H1 (cell line): ENCODE measurements around the gene MXRA7. TPM values are rescaled to one million over a fixed set of nuclear protein-coding genes. Genes with fewer than 3 reads are reported as not detected.
A peak's percentile ranks its signal among the peaks of the same experiment; 100 is the strongest.

Experiments used
- CTCF ChIA-PET: fragments of 300-600 bp; sonication (Branson Sonifier 250); formaldehyde crosslinking; loops from one replicate; lab custom pipeline; 2021; ENCODE audit not compliant: partially characterized antibody; lab: Charles Lee
- POLR2A ChIA-PET: fragments of 300-600 bp; sonication (Branson Sonifier 250); formaldehyde crosslinking; loops from one replicate; lab custom pipeline; 2021; ENCODE audit warnings: inconsistent platforms; ENCODE audit not compliant: partially characterized antibody; lab: Charles Lee
- DNase-seq, 2 experiments: peaks; one replicate each; pipeline versions ENCODE4 v3.0.0 to v3.0.0-alpha.2; 2010 to 2022; ENCODE audit warnings: low spot score in 2 of 2, low read depth in 1 of 2, mixed read lengths in 1 of 2
- FAIRE-seq: peaks from 2 replicates; lab custom pipeline; 2011; peaks lifted over from hg19 to GRCh38; lab: Jason Lieb, UNC
- H2AFZ ChIP-seq: 2 replicates; pipeline ENCODE4 v1.8.1; 2012; ENCODE audit warnings: low read length, inconsistent platforms
- H2AK5ac ChIP-seq: 2 replicates; pipeline ENCODE4 v1.6.1; 2013; ENCODE audit warnings: low read depth, low read length
- H2BK120ac ChIP-seq: replicated peaks from 2 replicates; pipeline ENCODE3; 2013; ENCODE audit warnings: low read depth, low read length, inconsistent platforms
- H2BK12ac ChIP-seq: 2 replicates; pipeline ENCODE4 v1.6.1; 2013; ENCODE audit warnings: low read depth, low read length
- H2BK15ac ChIP-seq: 2 replicates; pipeline ENCODE4 v1.6.1; 2013; ENCODE audit warnings: low read length
- H2BK20ac ChIP-seq: 2 replicates; pipeline ENCODE4 v1.6.1; 2013; ENCODE audit warnings: low read length
- H2BK5ac ChIP-seq: 2 replicates; pipeline ENCODE4 v1.6.1; 2013; ENCODE audit warnings: low read depth, low read length
- H3K14ac ChIP-seq: 2 replicates; pipeline ENCODE4 v1.6.1; 2013; ENCODE audit warnings: inconsistent platforms; ENCODE audit not compliant: insufficient read length
- H3K18ac ChIP-seq: 2 replicates; pipeline ENCODE4 v1.6.1; 2013; ENCODE audit warnings: low read length; ENCODE audit errors: extremely low read depth
- H3K23ac ChIP-seq: 2 replicates; pipeline ENCODE4 v1.6.1; 2013; ENCODE audit warnings: inconsistent platforms; ENCODE audit not compliant: insufficient read length
- H3K23me2 ChIP-seq: 2 replicates; pipeline ENCODE4 v1.6.1; 2013; ENCODE audit warnings: low read depth, low read length
- H3K27ac ChIP-seq: 2 replicates; pipeline ENCODE4 v1.6.1; 2011; ENCODE audit warnings: low read depth, low read length, inconsistent platforms
- H3K27me3 ChIP-seq, 4 experiments: replicated peaks in 1 of 4; 1 replicate in 1 of 4; 2 replicates in 3 of 4; pipeline versions ENCODE4 v1.6.1 to v1.8.1; 2011 to 2013; ENCODE audit warnings: low read length in 3 of 4, mild to moderate bottlenecking in 3 of 4, inconsistent platforms in 2 of 4, mixed read lengths in 2 of 4, moderate library complexity in 1 of 4; ENCODE audit not compliant: control insufficient read depth in 3 of 4, insufficient read depth in 3 of 4; ENCODE audit errors: extremely low read depth in 1 of 4
- H3K36me3 ChIP-seq, 4 experiments: 2 replicates each; pipeline versions ENCODE4 v1.6.1 to v1.8.1; 2011 to 2013; ENCODE audit warnings: mild to moderate bottlenecking in 4 of 4, low read length in 3 of 4, moderate library complexity in 2 of 4, control low read depth in 1 of 4, inconsistent platforms in 1 of 4; ENCODE audit not compliant: insufficient read depth in 4 of 4, control insufficient read depth in 2 of 4
- H3K4ac ChIP-seq: replicated peaks from 2 replicates; pipeline ENCODE3; 2013; ENCODE audit warnings: low read length, low read depth, mixed read lengths, inconsistent platforms; ENCODE audit not compliant: insufficient read length
- H3K4me1 ChIP-seq, 4 experiments: replicated peaks in 1 of 4; 1 replicate in 1 of 4; 2 replicates in 3 of 4; pipeline versions ENCODE4 v1.6.1 to v1.8.1; 2011 to 2013; ENCODE audit warnings: low read length in 3 of 4, inconsistent platforms in 2 of 4, mixed read lengths in 1 of 4; ENCODE audit not compliant: insufficient read depth in 4 of 4, control insufficient read depth in 3 of 4
- H3K4me2 ChIP-seq, 2 experiments: 2 replicates each; pipeline versions ENCODE4 v1.6.1 to v1.8.1; 2011 to 2013; ENCODE audit warnings: low read depth in 2 of 2, low read length in 2 of 2, control low read depth in 1 of 2, inconsistent platforms in 1 of 2, mild to moderate bottlenecking in 1 of 2; ENCODE audit not compliant: insufficient read depth in 1 of 2
- H3K4me3 ChIP-seq, 4 experiments: fragments of 200-600, 300-600 bp in 1 of 4; sonication (generic), shearing (Covaris generic), sonication (Bioruptor Twin) in 1 of 4; 2 replicates each; pipeline versions ENCODE4 v1.5.1 to v1.8.1; 2011 to 2016; ENCODE audit warnings: low read length in 4 of 4, low read depth in 3 of 4, control low read depth in 2 of 4, inconsistent platforms in 2 of 4, mild to moderate bottlenecking in 2 of 4, mixed read lengths in 1 of 4, moderate library complexity in 1 of 4; ENCODE audit not compliant: insufficient read depth in 2 of 4; ENCODE audit errors: extremely low read depth in 1 of 4
- H3K56ac ChIP-seq: replicated peaks from 2 replicates; pipeline ENCODE3; 2013; ENCODE audit warnings: low read depth, mild to moderate bottlenecking, mixed read lengths, low read length, inconsistent platforms; ENCODE audit not compliant: insufficient read length
- H3K79me1 ChIP-seq: 2 replicates; pipeline ENCODE4 v1.6.1; 2013; ENCODE audit warnings: low read depth, low read length, control low read depth
- H3K79me2 ChIP-seq, 2 experiments: 2 replicates each; pipeline versions ENCODE4 v1.6.1 to v1.8.1; 2012 to 2013; ENCODE audit warnings: low read length in 2 of 2, mild to moderate bottlenecking in 2 of 2, inconsistent platforms in 1 of 2; ENCODE audit not compliant: insufficient read depth in 2 of 2, control insufficient read depth in 1 of 2
- H3K9ac ChIP-seq, 4 experiments: replicated peaks in 1 of 4; 1 replicate in 1 of 4; 2 replicates in 3 of 4; pipeline versions ENCODE4 v1.6.1 to v1.8.1; 2011 to 2013; ENCODE audit warnings: low read depth in 3 of 4, low read length in 3 of 4, control low read depth in 2 of 4, mild to moderate bottlenecking in 2 of 4, moderate library complexity in 2 of 4, inconsistent platforms in 1 of 4; ENCODE audit errors: extremely low read depth in 1 of 4
- H3K9me3 ChIP-seq, 2 experiments: 2 replicates each; pipeline versions ENCODE4 v1.6.1 to v1.8.1; 2012 to 2013; ENCODE audit warnings: mild to moderate bottlenecking in 2 of 2, moderate library complexity in 2 of 2, control low read depth in 1 of 2, inconsistent platforms in 1 of 2, low read depth in 1 of 2, low read length in 1 of 2, mixed read lengths in 1 of 2; ENCODE audit not compliant: insufficient read depth in 2 of 2
- H4K20me1 ChIP-seq, 2 experiments: replicated peaks in 1 of 2; 2 replicates each; pipeline versions ENCODE3 to v1.8.1; 2011 to 2013; ENCODE audit warnings: inconsistent platforms in 2 of 2, low read length in 2 of 2, mild to moderate bottlenecking in 1 of 2; ENCODE audit not compliant: insufficient read depth in 2 of 2, control insufficient read depth in 1 of 2
- H4K5ac ChIP-seq: 2 replicates; pipeline ENCODE4 v1.6.1; 2013; ENCODE audit warnings: low read length, low read depth, mixed read lengths, inconsistent platforms; ENCODE audit not compliant: insufficient read length
- H4K8ac ChIP-seq: 2 replicates; pipeline ENCODE4 v1.8.0; 2013; ENCODE audit warnings: mild to moderate bottlenecking, moderate library complexity, low read length, inconsistent platforms; ENCODE audit not compliant: insufficient read depth; ENCODE audit errors: extremely low read depth
- H4K91ac ChIP-seq: replicated peaks from 2 replicates; pipeline ENCODE3; 2013; ENCODE audit warnings: low read length, mixed read lengths, inconsistent platforms; ENCODE audit not compliant: insufficient read length
- CHD2 ChIP-seq: IDR thresholded peaks from 2 replicates; pipeline ENCODE4 v1.6.1; 2012; ENCODE audit warnings: low read length, improper control_type of control experiment
- CREB1 ChIP-seq: IDR thresholded peaks from 2 replicates; pipeline ENCODE4 v1.6.1; 2012; ENCODE audit warnings: inconsistent platforms
- HDAC6 ChIP-seq: IDR thresholded peaks from one replicate; pipeline ENCODE4 v1.7.1; 2012; ENCODE audit warnings: low read depth, mild to moderate bottlenecking, inconsistent platforms, low read length, moderate library complexity
- SAP30 ChIP-seq: fragments of 300-600 bp; sonication (generic); IDR thresholded peaks from 2 replicates; pipeline ENCODE4 v1.7.1; 2012; ENCODE audit warnings: low read length, moderate library complexity, mild to moderate bottlenecking, inconsistent platforms; ENCODE audit not compliant: insufficient read depth, insufficient replicate concordance
- SP1 ChIP-seq: IDR thresholded peaks from 2 replicates; pipeline ENCODE4 v1.6.1; 2011; ENCODE audit warnings: low read depth, low read length
- TEAD4 ChIP-seq: IDR thresholded peaks from 2 replicates; pipeline ENCODE4 v1.6.1; 2012; ENCODE audit warnings: low read depth, low read length, inconsistent platforms, mixed read lengths
- WGBS, 2 experiments: shearing (Covaris generic) in 1 of 2; methylation state at CpG; one replicate each; pipeline versions ENCODE4 v1.1.6 to v1.1.7; 2013 to 2015; ENCODE audit warnings: low lambda C conversion rate in 2 of 2, mixed read lengths in 2 of 2, inconsistent platforms in 1 of 2, low coverage in 1 of 2, missing lambda C conversion rate in 1 of 2; ENCODE audit not compliant: insufficient replicate concordance in 2 of 2, insufficient coverage in 1 of 2, insufficient read length in 1 of 2; ENCODE audit errors: extremely low coverage in 1 of 2, missing lambda C conversion rate in 1 of 2; 5-methylcytosine and 5-hydroxymethylcytosine counted together
- polyA plus RNA-seq, 7 experiments: library from polyadenylated mRNA; depleted of rRNA in 3 of 7; stranded (reverse) in 5 of 7; unstranded in 2 of 7; fragments of >200 nt in 5 of 7; fragments of 200-250 nt in 2 of 7; gene quantifications; 1 replicate in 5 of 7; 2 replicates in 1 of 7; 4 replicates in 1 of 7; pipeline versions ENCODE4 v1.2.1 to v1.2.3, GENCODE V29; 2011 to 2013; ENCODE audit warnings: missing spikeins in 2 of 7, mixed read lengths in 2 of 7
- total RNA-seq: library from RNA; stranded (reverse); fragmentation: NEBNext Ultra II Directional; extraction: Animal tissue kit (Norgen Biotek cat#: 25700); gene quantifications from 2 replicates; pipeline ENCODE4 v1.2.1, GENCODE V29; 2021

Gene MXRA7
- total and polyA plus RNA-seq, 2 of the 8 experiments (the other 6 are each of a cell fraction or from before 2014, with no cell fraction given), result 17.8 to 26.6 TPM

- no peaks in the 10 kb centered on the region for H3K36me3 ChIP-seq
- H3K79me2 ChIP-seq, result no peaks in the 10 kb centered on the region
- no peak overlapping the region for H3K27ac ChIP-seq
- peaks cover 0 to 24% (median 12%) of the 10 kb centered on the region in 4 experiments; a peak in 6 of 7 replicates for H3K4me1 ChIP-seq
- no peak overlapping the region for H3K56ac ChIP-seq
- no peak overlapping the region for H3K4me3 ChIP-seq
- H2BK5ac ChIP-seq, result no peak overlapping the region
- no peak overlapping the region for H2AK5ac ChIP-seq
- H3K79me1 ChIP-seq, result no peaks in the 10 kb centered on the region
- H3K27me3 ChIP-seq, result no peaks in the 10 kb centered on the region
- no peak overlapping the region for H3K23ac ChIP-seq
- H2AFZ ChIP-seq, result no peak overlapping the region
- ChIA-PET CTCF (interaction anchor here (0.7 to 13.1 kb wide), 5 partner anchors 21 to 174 kb away, joined by 3 to 155 read pairs (median 4); partner anchors contain the start of gene MXRA7), POLR2A (interaction anchor here (0.6 to 1.3 kb wide), 4 partner anchors 11 to 20 kb away, joined by 3 to 4 read pairs (median 3); no protein-coding TSS in a partner anchor)
- H2BK15ac ChIP-seq, result no peak overlapping the region
- H3K23me2 ChIP-seq, result no peaks in the 10 kb centered on the region
- H4K20me1 ChIP-seq, result peaks cover 0 to 2% of the 10 kb centered on the region in 2 experiments
- H3K14ac ChIP-seq, result no peak overlapping the region
- H2BK20ac ChIP-seq, result no peak overlapping the region
- H4K91ac ChIP-seq, result no peak overlapping the region
- no peak overlapping the region for H3K4me2 ChIP-seq
- 85% methylated on average over 12 of the region's 15 CpGs; no CpG with 5 or more reads in 1 of the 2 experiments for WGBS, 2 experiments
- no peak overlapping the region for H3K4ac ChIP-seq
- no peaks in the 10 kb centered on the region for H3K9me3 ChIP-seq
- DNase-seq, result no peak
- no peak overlapping the region for H2BK120ac ChIP-seq
- H2BK12ac ChIP-seq, result no peak overlapping the region
- H3K18ac ChIP-seq, result no peak overlapping the region
- peak overlapping the region; percentile 36 for H4K8ac ChIP-seq
- no peak for FAIRE-seq
- H3K9ac ChIP-seq, result no peak overlapping the region
- H4K5ac ChIP-seq, result no peak overlapping the region
- TF ChIP-seq TEAD4, result no peak
- no peak for TF ChIP-seq SAP30
- no peak for TF ChIP-seq HDAC6
- TF ChIP-seq SP1, result no peak
- no peak for TF ChIP-seq CREB1
- no peak for TF ChIP-seq CHD2
Measured at GRCh38 chr17:76686538-76687297, 24.0 kb downstream of the MXRA7 start.
